HTR-8/SVneo (cell line): ENCODE data around the gene STX17.
A peak's percentile ranks its signal among the peaks of the same experiment; 100 is the strongest.
"Not testable (repeated sequence)": the region's sequence is repeated elsewhere in the genome, so short reads cannot be mapped to it uniquely, and the experiment has no call there.

Source experiments
- DNase-seq: peaks from one replicate; pipeline ENCODE4 v3.0.0; 2011; ENCODE audit warnings: low spot score, mixed read lengths; ENCODE audit not compliant: insufficient read length
- FAIRE-seq: peaks from 2 replicates; lab custom pipeline; 2011; peaks lifted over from hg19 to GRCh38; lab: Jason Lieb, UNC

The STX17 gene

GRCh38 chr9:99964336-99964735 is 57.9 kb downstream of the STX17 start:
- no peak for DNase-seq
- no peak for FAIRE-seq

GRCh38 chr9:99966001-99966400 is 59.5 kb downstream of the STX17 start:
- FAIRE-seq (no peak), DNase-seq (no peak)

- no peak for FAIRE-seq
These were observed 60.3 kb downstream of the STX17 start for GRCh38 chr9:99966716-99967115.

GRCh38 chr9:99967457-99967856 is 61.0 kb downstream of the STX17 start:
- no peak for DNase-seq
- no peak for FAIRE-seq

More at GRCh38 chr9:99966716-99967115, 60.3 kb downstream of the STX17 start:
- DNase-seq, result peak; percentile 10

- no peak for FAIRE-seq
- no peak for DNase-seq
These were observed 64.0 kb downstream of the STX17 start for GRCh38 chr9:99970481-99970880.

GRCh38 chr9:99971410-99971809 is 65.0 kb downstream of the STX17 start:
- no peak for DNase-seq
- no peak for FAIRE-seq

GRCh38 chr9:99973455-99973854 is 67.0 kb downstream of the STX17 start:
- no peak for FAIRE-seq
- DNase-seq, result no peak

GRCh38 chr9:99977033-99977792 is 70.8 kb downstream of the STX17 start:
- FAIRE-seq (no peak), DNase-seq (no peak)

GRCh38 chr9:99978221-99978620 is 71.8 kb downstream of the STX17 start:
- no peak for FAIRE-seq
- no peak for DNase-seq

- DNase-seq (no peak), FAIRE-seq (no peak)
These were observed 74.1 kb downstream of the STX17 start for GRCh38 chr9:99980598-99980997.

GRCh38 chr9:99986642-99987041 is 80.2 kb downstream of the STX17 start:
- no peak for DNase-seq
- no peak for FAIRE-seq

GRCh38 chr9:99990508-99990907 is 84.1 kb downstream of the STX17 start:
- DNase-seq, FAIRE-seq: not testable (repeated sequence)

GRCh38 chr9:99998266-99998665 is 91.8 kb downstream of the STX17 start:
- DNase-seq (no peak), FAIRE-seq (no peak)

- no peak for DNase-seq
- no peak for FAIRE-seq
These were observed 92.4 kb downstream of the STX17 start for GRCh38 chr9:99998866-99999265.

GRCh38 chr9:99999797-100000196 is 93.3 kb downstream of the STX17 start:
- FAIRE-seq (no peak), DNase-seq (no peak)

- DNase-seq (peak; percentile 22), FAIRE-seq (no peak)
These were observed 104.7 kb downstream of the STX17 start for GRCh38 chr9:100011062-100011681.

GRCh38 chr9:100012279-100012678 is 105.8 kb downstream of the STX17 start:
- DNase-seq, result no peak
- no peak for FAIRE-seq

GRCh38 chr9:100013573-100013972 is 107.1 kb downstream of the STX17 start:
- DNase-seq, result no peak
- FAIRE-seq, result no peak

GRCh38 chr9:100014846-100015245 is 108.4 kb downstream of the STX17 start:
- no peak for FAIRE-seq
- DNase-seq, result no peak

GRCh38 chr9:100019541-100019940 is 113.1 kb downstream of the STX17 start:
- no peak for FAIRE-seq
- DNase-seq, result no peak
